K562 (cell line): ENCODE measurements around the gene DNASE1L1. TPM values are rescaled to one million over a fixed set of nuclear protein-coding genes. Genes with fewer than 3 reads are reported as not detected.

Experiments
- ASH1L ChIP-seq: fragments of 450-650 bp; IDR thresholded peaks from 2 replicates; pipeline ENCODE4 v1.6.1; 2018; ENCODE audit warnings: borderline replicate concordance, mild to moderate bottlenecking, low read depth; ENCODE audit not compliant: partially characterized antibody
- CREM ChIP-seq: IDR thresholded peaks from 2 replicates; pipeline ENCODE4 v1.6.1; 2014; ENCODE audit warnings: antibody characterized with exemption, low read depth
- ETV5 ChIP-seq: sonication (generic); formaldehyde crosslinking; IDR thresholded peaks from 2 replicates; pipeline ENCODE4 v1.4.0; 2020; ENCODE audit warnings: low read depth, mild to moderate bottlenecking, missing genetic modification reagents
- GTF2F1 ChIP-seq: IDR thresholded peaks from 2 replicates; pipeline ENCODE4 v1.6.1; 2011; ENCODE audit warnings: low read depth, low read length, improper control_type of control experiment
- MAZ ChIP-seq, 2 experiments: fragments of 450-650 bp in 1 of 2; sonication (generic) in 1 of 2; formaldehyde crosslinking; IDR thresholded peaks in 1 of 2; conservative IDR thresholded peaks in 1 of 2; 2 replicates each; pipeline versions ENCODE4 v1.4.0 to v1.5.0; 2020; ENCODE audit warnings: mild to moderate bottlenecking in 1 of 2, missing genetic modification reagents in 1 of 2
- MCM5 ChIP-seq: fragments of 450-650 bp; IDR thresholded peaks from 2 replicates; pipeline ENCODE4 v1.6.1; 2016; ENCODE audit warnings: low read depth
- MTA3 ChIP-seq: fragments of 450-650 bp; formaldehyde crosslinking; IDR thresholded peaks from 2 replicates; pipeline ENCODE4 v1.6.1; 2017; ENCODE audit warnings: mild to moderate bottlenecking, borderline replicate concordance
- MYNN ChIP-seq, 2 experiments: sonication (generic); formaldehyde crosslinking in 1 of 2; IDR thresholded peaks; 2 replicates each; pipeline versions ENCODE4 v1.5.0 to v1.6.1; 2016 to 2020; ENCODE audit warnings: antibody characterized with exemption in 1 of 2, missing genetic modification reagents in 1 of 2
- NFATC3 ChIP-seq: fragments of 450-650 bp; IDR thresholded peaks from 2 replicates; pipeline ENCODE4 v1.6.1; 2017; ENCODE audit warnings: mild to moderate bottlenecking
- PHB ChIP-seq: fragments of 250-450 bp; sonication (Bioruptor Pico); IDR thresholded peaks from 2 replicates; pipeline ENCODE4 v1.5.0; 2021
- TAF15 ChIP-seq: fragments of 200-400 bp; formaldehyde crosslinking; IDR thresholded peaks from 2 replicates; pipeline ENCODE4 v1.6.1; 2017; ENCODE audit warnings: mild to moderate bottlenecking, low read depth, low read length, moderate library complexity
- YBX1 ChIP-seq: fragments of 450-650 bp; IDR thresholded peaks from 2 replicates; pipeline ENCODE4 v1.7.1; 2016; ENCODE audit warnings: mild to moderate bottlenecking
- ZNF324 ChIP-seq: fragments of 250-450 bp; sonication (Bioruptor Pico); IDR thresholded peaks from 2 replicates; pipeline ENCODE4 v1.4.0; 2020; ENCODE audit warnings: mild to moderate bottlenecking
- ZNF77 ChIP-seq: fragments of 250-450 bp; sonication (Bioruptor Pico); IDR thresholded peaks from 2 replicates; pipeline ENCODE4 v1.5.0; 2020
- polyA plus RNA-seq, 8 experiments: library from polyadenylated mRNA; depleted of rRNA in 4 of 8; stranded (reverse) in 5 of 8; unstranded in 3 of 8; fragments of >200 nt; fragmentation: Nextera tagmentation in 2 of 8; fragmentation: Illumina TruSeq in 1 of 8; extraction: Ambion mirVana in 2 of 8; extraction: Trizol in 1 of 8; gene quantifications; 2 replicates each; pipeline versions ENCODE4 v1.2.1 to v1.2.3, GENCODE V29; 2011 to 2014; ENCODE audit warnings: inconsistent platforms in 1 of 8, missing spikeins in 1 of 8
- total RNA-seq, 7 experiments: library from RNA; depleted of rRNA in 6 of 7; stranded (reverse); fragments of >200 nt in 6 of 7; fragmentation: Illumina TruSeq in 2 of 7; extraction: Trizol in 2 of 7; gene quantifications; 2 replicates each; pipeline versions ENCODE4 v1.2.1 to v1.2.3, GENCODE V29; 2011 to 2021; ENCODE audit warnings: low replicate concordance in 1 of 7
- TF ChIP-seq, protein P1 (sequence below): sonication (generic); formaldehyde crosslinking; IDR thresholded peaks from 2 replicates; pipeline ENCODE4 v1.8.0; 2023; ENCODE audit warnings: mild to moderate bottlenecking, missing genetic modification reagents
- TF ChIP-seq, protein P2 (sequence below): fragments of 250-450 bp; sonication (Bioruptor Pico); IDR thresholded peaks from 2 replicates; pipeline ENCODE4 v1.5.0; 2020; ENCODE audit warnings: mild to moderate bottlenecking, borderline replicate concordance
- TF ChIP-seq, protein P3 (sequence below), 2 experiments: fragments of 450-650 bp; IDR thresholded peaks; 2 replicates each; pipeline ENCODE4 v1.6.1; 2016
- TF ChIP-seq, protein P4 (sequence below): IDR thresholded peaks from 2 replicates; pipeline ENCODE4 v1.6.1; 2011; ENCODE audit not compliant: insufficient read length; ENCODE audit errors: extremely low read depth
- TF ChIP-seq, protein P5 (sequence below): fragments of 250-450 bp; sonication (Bioruptor Pico); IDR thresholded peaks from 2 replicates; pipeline ENCODE4 v1.8.0; 2022; ENCODE audit warnings: moderate library complexity, mild to moderate bottlenecking, inconsistent platforms

Gene DNASE1L1
- total and polyA plus RNA-seq, 9 of the 15 experiments (the other 6 are each of a cell fraction or from before 2014, with no cell fraction given), result 0.73 to 12.6 (median 7.9) TPM

DNA sequence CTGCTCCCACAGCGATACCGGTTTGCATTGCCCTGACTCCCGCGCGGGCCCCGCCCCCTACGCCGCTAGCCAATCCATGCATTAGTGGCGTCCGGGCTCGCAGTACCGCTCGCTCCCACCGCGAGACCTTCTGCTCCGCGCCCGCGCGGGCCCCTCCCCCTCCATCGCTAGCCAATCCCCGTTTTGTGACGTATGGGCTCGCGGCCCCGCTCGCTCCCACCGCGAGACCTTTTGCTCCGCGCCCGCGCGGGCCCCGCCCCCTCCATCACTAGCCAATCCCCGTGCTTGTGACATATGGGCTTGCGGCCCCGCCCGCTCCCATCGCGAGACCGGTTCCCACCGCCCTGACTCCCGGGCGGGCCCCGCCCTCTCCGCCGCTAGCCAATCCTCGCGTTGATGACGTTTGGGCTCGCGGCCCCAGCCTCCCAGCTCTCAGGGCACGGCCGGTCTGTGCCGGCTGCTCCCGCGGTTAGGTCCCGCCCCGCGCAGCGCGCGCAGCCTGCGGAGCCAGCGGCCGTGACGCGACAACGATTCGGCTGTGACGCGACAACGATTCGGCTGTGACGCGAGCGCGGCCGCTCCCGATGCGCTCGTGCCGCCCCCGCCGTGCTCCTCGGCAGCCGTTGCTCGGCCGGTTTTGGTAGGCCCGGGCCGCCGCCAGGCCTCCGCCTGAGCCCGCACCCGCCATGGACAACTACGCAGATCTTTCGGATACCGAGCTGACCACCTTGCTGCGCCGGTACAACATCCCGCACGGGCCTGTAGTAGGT is 30.1 kb downstream of the DNASE1L1 start, which contains the start of gene EMD (continued):
- TF ChIP-seq, protein P1, sequence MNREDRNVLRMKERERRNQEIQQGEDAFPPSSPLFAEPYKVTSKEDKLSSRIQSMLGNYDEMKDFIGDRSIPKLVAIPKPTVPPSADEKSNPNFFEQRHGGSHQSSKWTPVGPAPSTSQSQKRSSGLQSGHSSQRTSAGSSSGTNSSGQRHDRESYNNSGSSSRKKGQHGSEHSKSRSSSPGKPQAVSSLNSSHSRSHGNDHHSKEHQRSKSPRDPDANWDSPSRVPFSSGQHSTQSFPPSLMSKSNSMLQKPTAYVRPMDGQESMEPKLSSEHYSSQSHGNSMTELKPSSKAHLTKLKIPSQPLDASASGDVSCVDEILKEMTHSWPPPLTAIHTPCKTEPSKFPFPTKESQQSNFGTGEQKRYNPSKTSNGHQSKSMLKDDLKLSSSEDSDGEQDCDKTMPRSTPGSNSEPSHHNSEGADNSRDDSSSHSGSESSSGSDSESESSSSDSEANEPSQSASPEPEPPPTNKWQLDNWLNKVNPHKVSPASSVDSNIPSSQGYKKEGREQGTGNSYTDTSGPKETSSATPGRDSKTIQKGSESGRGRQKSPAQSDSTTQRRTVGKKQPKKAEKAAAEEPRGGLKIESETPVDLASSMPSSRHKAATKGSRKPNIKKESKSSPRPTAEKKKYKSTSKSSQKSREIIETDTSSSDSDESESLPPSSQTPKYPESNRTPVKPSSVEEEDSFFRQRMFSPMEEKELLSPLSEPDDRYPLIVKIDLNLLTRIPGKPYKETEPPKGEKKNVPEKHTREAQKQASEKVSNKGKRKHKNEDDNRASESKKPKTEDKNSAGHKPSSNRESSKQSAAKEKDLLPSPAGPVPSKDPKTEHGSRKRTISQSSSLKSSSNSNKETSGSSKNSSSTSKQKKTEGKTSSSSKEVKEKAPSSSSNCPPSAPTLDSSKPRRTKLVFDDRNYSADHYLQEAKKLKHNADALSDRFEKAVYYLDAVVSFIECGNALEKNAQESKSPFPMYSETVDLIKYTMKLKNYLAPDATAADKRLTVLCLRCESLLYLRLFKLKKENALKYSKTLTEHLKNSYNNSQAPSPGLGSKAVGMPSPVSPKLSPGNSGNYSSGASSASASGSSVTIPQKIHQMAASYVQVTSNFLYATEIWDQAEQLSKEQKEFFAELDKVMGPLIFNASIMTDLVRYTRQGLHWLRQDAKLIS, result no peak
- peak; percentile 99 for TF ChIP-seq MTA3
- no peak for TF ChIP-seq TAF15
- TF ChIP-seq, protein P2, sequence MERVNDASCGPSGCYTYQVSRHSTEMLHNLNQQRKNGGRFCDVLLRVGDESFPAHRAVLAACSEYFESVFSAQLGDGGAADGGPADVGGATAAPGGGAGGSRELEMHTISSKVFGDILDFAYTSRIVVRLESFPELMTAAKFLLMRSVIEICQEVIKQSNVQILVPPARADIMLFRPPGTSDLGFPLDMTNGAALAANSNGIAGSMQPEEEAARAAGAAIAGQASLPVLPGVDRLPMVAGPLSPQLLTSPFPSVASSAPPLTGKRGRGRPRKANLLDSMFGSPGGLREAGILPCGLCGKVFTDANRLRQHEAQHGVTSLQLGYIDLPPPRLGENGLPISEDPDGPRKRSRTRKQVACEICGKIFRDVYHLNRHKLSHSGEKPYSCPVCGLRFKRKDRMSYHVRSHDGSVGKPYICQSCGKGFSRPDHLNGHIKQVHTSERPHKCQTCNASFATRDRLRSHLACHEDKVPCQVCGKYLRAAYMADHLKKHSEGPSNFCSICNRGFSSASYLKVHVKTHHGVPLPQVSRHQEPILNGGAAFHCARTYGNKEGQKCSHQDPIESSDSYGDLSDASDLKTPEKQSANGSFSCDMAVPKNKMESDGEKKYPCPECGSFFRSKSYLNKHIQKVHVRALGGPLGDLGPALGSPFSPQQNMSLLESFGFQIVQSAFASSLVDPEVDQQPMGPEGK (CRISPR knock-in tag), result no peak
- TF ChIP-seq ETV5, result no peak; the same call in 1 of the 2 replicates
- no peak for TF ChIP-seq YBX1
- TF ChIP-seq ZNF77 (CRISPR knock-in tag), result no peak
- TF ChIP-seq MYNN (IDR thresholded peaks at IDR 0.05), result no peak
- TF ChIP-seq MYNN (CRISPR knock-in tag; IDR thresholded peaks at IDR 0.05), result no peak
- no peak for TF ChIP-seq PHB (CRISPR knock-in tag)
- TF ChIP-seq NFATC3, result no peak
- TF ChIP-seq ASH1L, result no peak
- TF ChIP-seq, protein P3, sequence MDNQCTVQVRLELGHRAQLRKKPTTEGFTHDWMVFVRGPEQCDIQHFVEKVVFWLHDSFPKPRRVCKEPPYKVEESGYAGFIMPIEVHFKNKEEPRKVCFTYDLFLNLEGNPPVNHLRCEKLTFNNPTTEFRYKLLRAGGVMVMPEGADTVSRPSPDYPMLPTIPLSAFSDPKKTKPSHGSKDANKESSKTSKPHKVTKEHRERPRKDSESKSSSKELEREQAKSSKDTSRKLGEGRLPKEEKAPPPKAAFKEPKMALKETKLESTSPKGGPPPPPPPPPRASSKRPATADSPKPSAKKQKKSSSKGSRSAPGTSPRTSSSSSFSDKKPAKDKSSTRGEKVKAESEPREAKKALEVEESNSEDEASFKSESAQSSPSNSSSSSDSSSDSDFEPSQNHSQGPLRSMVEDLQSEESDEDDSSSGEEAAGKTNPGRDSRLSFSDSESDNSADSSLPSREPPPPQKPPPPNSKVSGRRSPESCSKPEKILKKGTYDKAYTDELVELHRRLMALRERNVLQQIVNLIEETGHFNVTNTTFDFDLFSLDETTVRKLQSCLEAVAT (IDR thresholded peaks at IDR 0.05), result no peak
- no peak for TF ChIP-seq ZNF324 (CRISPR knock-in tag)
- TF ChIP-seq GTF2F1, result no peak
- peak; percentile 59 to 67; a peak in 3 of 4 replicates for TF ChIP-seq MAZ (CRISPR knock-in tag; conservative IDR thresholded peaks at IDR 0.05 in 1 of 2, IDR thresholded peaks at IDR 0.05 in 1 of 2)
- TF ChIP-seq, protein P4, sequence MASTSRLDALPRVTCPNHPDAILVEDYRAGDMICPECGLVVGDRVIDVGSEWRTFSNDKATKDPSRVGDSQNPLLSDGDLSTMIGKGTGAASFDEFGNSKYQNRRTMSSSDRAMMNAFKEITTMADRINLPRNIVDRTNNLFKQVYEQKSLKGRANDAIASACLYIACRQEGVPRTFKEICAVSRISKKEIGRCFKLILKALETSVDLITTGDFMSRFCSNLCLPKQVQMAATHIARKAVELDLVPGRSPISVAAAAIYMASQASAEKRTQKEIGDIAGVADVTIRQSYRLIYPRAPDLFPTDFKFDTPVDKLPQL, result no peak
- TF ChIP-seq CREM, result peak; percentile 99
- no peak for TF ChIP-seq MCM5
- TF ChIP-seq, protein P5, sequence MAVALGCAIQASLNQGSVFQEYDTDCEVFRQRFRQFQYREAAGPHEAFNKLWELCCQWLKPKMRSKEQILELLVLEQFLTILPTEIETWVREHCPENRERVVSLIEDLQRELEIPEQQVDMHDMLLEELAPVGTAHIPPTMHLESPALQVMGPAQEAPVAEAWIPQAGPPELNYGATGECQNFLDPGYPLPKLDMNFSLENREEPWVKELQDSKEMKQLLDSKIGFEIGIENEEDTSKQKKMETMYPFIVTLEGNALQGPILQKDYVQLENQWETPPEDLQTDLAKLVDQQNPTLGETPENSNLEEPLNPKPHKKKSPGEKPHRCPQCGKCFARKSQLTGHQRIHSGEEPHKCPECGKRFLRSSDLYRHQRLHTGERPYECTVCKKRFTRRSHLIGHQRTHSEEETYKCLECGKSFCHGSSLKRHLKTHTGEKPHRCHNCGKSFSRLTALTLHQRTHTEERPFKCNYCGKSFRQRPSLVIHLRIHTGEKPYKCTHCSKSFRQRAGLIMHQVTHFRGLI (CRISPR knock-in tag), result no peak
